ENCODE data around the gene AKAP8L. TPM values are rescaled to one million over a fixed set of nuclear protein-coding genes. Genes with fewer than 3 reads are reported as not detected.

AKAP8L gene
- total and polyA plus RNA-seq, 10 of the 15 experiments (the other 5 are each of a cell fraction or from before 2014, with no cell fraction given), result 0.66 to 64.3 (median 40.0) TPM

GRCh38 chr19:15374796-15375440 lies 43.9 kb downstream of the AKAP8L start:
- no peak overlapping the region for H3K4me2 ChIP-seq (ENCODE audit: control insufficient read depth, insufficient read depth)
- intact Hi-C loops (cut with micrococcal nuclease; ENCODE audit: unreplicated experiment) (loop anchor here (5.0 kb wide), 2 partner anchors 87 to 113 kb away; partner anchors contain the start of gene RASAL3), in situ Hi-C loops (cut with MboI) (no loop called here)
- ATAC-seq (no peak), FAIRE-seq (no peak), DNase-seq (ENCODE audit: low read depth, low spot score) (no peak)
- no peak overlapping the region for H3K27ac ChIP-seq (ENCODE audit: control insufficient read depth, insufficient read depth)
- no peak overlapping the region for H2AFZ ChIP-seq (ENCODE audit: control insufficient read depth, low read depth, low read length)
- no peak overlapping the region for H3K4me3 ChIP-seq
- H3K9ac ChIP-seq (ENCODE audit: control insufficient read depth, insufficient read depth, low read length), result no peak overlapping the region
- no peaks in the 10 kb centered on the region for H3K27me3 ChIP-seq (replicated peaks in 1 of 2; ENCODE audit: control insufficient read depth in 2 of 2, insufficient read depth in 2 of 2, low read length in 1 of 2)
- H3K36me3 ChIP-seq (ENCODE audit: control insufficient read depth in 2 of 2, insufficient read depth in 2 of 2, low read length in 1 of 2), result peaks cover 8 to 36% of the 10 kb centered on the region in 2 experiments; a peak in 3 of 4 replicates
- TF ChIP-seq YBX1 (IDR thresholded peaks at IDR 0.05), result no peak
- TF ChIP-seq POLR2A (IDR thresholded peaks at IDR 0.05; ENCODE audit: low read depth, low read length), result peak; percentile 46; the same call in 1 of the 2 replicates
- BruUV-seq (replicated peaks), result TSS peak; percentile 11
- 0 out of 2 replicates have a peak, but pooled peaks cover 2% of the 10 kb centered on the region for H3K4me1 ChIP-seq (ENCODE audit: control insufficient read depth, insufficient read depth, low read length)
- WGBS (ENCODE audit: insufficient coverage, insufficient replicate concordance, low lambda C conversion rate, missing lambda C conversion rate), result 91% methylated on average over 24 of the region's 24 CpGs
- 0 out of 2 replicates have a peak, but pooled peaks cover 5% of the 10 kb centered on the region for H4K20me1 ChIP-seq (ENCODE audit: control insufficient read depth, insufficient read depth)
- no peaks in the 10 kb centered on the region for H3K9me3 ChIP-seq (replicated peaks; ENCODE audit: control insufficient read depth, insufficient read depth, low read length)
- SMC1A ChIA-PET (ENCODE audit: uncharacterized antibody, unreplicated experiment), result interaction anchor here (1.6 to 1.8 kb wide), 3 partner anchors 14 to 45 kb away, joined by 3 to 6 read pairs (median 3); partner anchors contain the start of gene AKAP8L
- POLR2A ChIA-PET, result no interaction called here
- H3K79me2 ChIP-seq (ENCODE audit: control insufficient read depth, insufficient read depth, low read length), result peaks cover 59% of the 10 kb centered on the region
- RAD21 ChIA-PET (ENCODE audit: unreplicated experiment), result no interaction called here
- CTCF ChIA-PET, result no interaction called here

GRCh38 chr19:15374105-15374651 lies 44.6 kb downstream of the AKAP8L start:
- H3K9me3 ChIP-seq (replicated peaks; ENCODE audit: control insufficient read depth, insufficient read depth, low read length), result no peaks in the 10 kb centered on the region
- H3K9ac ChIP-seq (ENCODE audit: control insufficient read depth, insufficient read depth, low read length), result no peak overlapping the region
- H3K79me2 ChIP-seq (ENCODE audit: control insufficient read depth, insufficient read depth, low read length), result peaks cover 55% of the 10 kb centered on the region
- CTCF ChIA-PET, result no interaction called here
- no peak for ATAC-seq
- intact Hi-C loops (cut with micrococcal nuclease; ENCODE audit: unreplicated experiment) (no loop called here), in situ Hi-C loops (cut with MboI) (no loop called here)
- no peak for DNase-seq (ENCODE audit: low read depth, low spot score)
- H3K27ac ChIP-seq (ENCODE audit: control insufficient read depth, insufficient read depth), result no peak overlapping the region
- no peaks in the 10 kb centered on the region for H3K27me3 ChIP-seq (replicated peaks in 1 of 2; ENCODE audit: control insufficient read depth in 2 of 2, insufficient read depth in 2 of 2, low read length in 1 of 2)
- H4K20me1 ChIP-seq (ENCODE audit: control insufficient read depth, insufficient read depth), result 0 out of 2 replicates have a peak, but pooled peaks cover 5% of the 10 kb centered on the region
- no peak overlapping the region; the same call in 1 of the 2 replicates for H3K4me2 ChIP-seq (ENCODE audit: control insufficient read depth, insufficient read depth)
- H3K4me1 ChIP-seq (ENCODE audit: control insufficient read depth, insufficient read depth, low read length), result 0 out of 2 replicates have a peak, but pooled peaks cover 2% of the 10 kb centered on the region
- SMC1A ChIA-PET (ENCODE audit: uncharacterized antibody, unreplicated experiment), result no interaction called here
- RAD21 ChIA-PET (ENCODE audit: unreplicated experiment), result no interaction called here
- H3K4me3 ChIP-seq, result no peak overlapping the region
- no peak for FAIRE-seq
- H3K36me3 ChIP-seq (ENCODE audit: control insufficient read depth in 2 of 2, insufficient read depth in 2 of 2, low read length in 1 of 2), result peaks cover 9 to 42% of the 10 kb centered on the region in 2 experiments; a peak in 3 of 4 replicates
- H2AFZ ChIP-seq (ENCODE audit: control insufficient read depth, low read depth, low read length), result no peak overlapping the region
- BruUV-seq (replicated peaks), result no TSS peak
- WGBS (ENCODE audit: insufficient coverage, insufficient replicate concordance, low lambda C conversion rate, missing lambda C conversion rate), result 88% methylated on average over 21 of the region's 21 CpGs
- POLR2A ChIA-PET, result no interaction called here
- TF ChIP-seq FOXM1 (IDR thresholded peaks at IDR 0.05; ENCODE audit: low read depth, low read length) (no peak), LARP7 (IDR thresholded peaks at IDR 0.05) (no peak), ZBTB40 (IDR thresholded peaks at IDR 0.05; ENCODE audit: borderline replicate concordance) (no peak), CREM (IDR thresholded peaks at IDR 0.05; ENCODE audit: low read depth) (no peak), RAD51 (IDR thresholded peaks at IDR 0.05) (no peak), EGR1 (IDR thresholded peaks at IDR 0.05; ENCODE audit: borderline replicate concordance in 1 of 2, low read depth in 2 of 2, low read length in 2 of 2) (no peak), ZBTB33 (IDR thresholded peaks at IDR 0.05) (no peak), ESRRA (IDR thresholded peaks at IDR 0.05; ENCODE audit: low read length) (no peak), RB1 (IDR thresholded peaks at IDR 0.05; ENCODE audit: borderline replicate concordance) (no peak)
